HUES48 (cell line): ENCODE data around the gene CFAP43.

ENCODE experiments used
- H3K27ac ChIP-seq: one replicate; pipeline ENCODE4 v1.7.0; 2013; ENCODE audit warnings: low read depth, low read length, inconsistent platforms
- H3K27me3 ChIP-seq: 2 replicates; pipeline ENCODE4 v1.6.1; 2013; ENCODE audit warnings: mild to moderate bottlenecking, low read length; ENCODE audit not compliant: control insufficient read depth, insufficient read depth
- H3K36me3 ChIP-seq: 2 replicates; pipeline ENCODE4 v1.6.1; 2013; ENCODE audit warnings: low read length; ENCODE audit not compliant: control insufficient read depth, insufficient read depth
- H3K4me1 ChIP-seq: 2 replicates; pipeline ENCODE4 v1.6.1; 2013; ENCODE audit warnings: mild to moderate bottlenecking, low read length; ENCODE audit not compliant: control insufficient read depth, insufficient read depth
- H3K4me3 ChIP-seq: 2 replicates; pipeline ENCODE4 v1.5.1; 2013; ENCODE audit warnings: mild to moderate bottlenecking, low read depth, low read length
- H3K9ac ChIP-seq: 2 replicates; pipeline ENCODE4 v1.6.1; 2013; ENCODE audit warnings: mild to moderate bottlenecking, low read depth, low read length, moderate library complexity
- H3K9me3 ChIP-seq: 2 replicates; pipeline ENCODE4 v1.6.1; 2013; ENCODE audit warnings: low read length; ENCODE audit not compliant: control insufficient read depth, insufficient read depth

The CFAP43 gene

GRCh38 chr10:104268405-104268712 lies 36.2 kb upstream of the CFAP43 start:
- H3K4me3 ChIP-seq, result peak overlapping the region; percentile 93
- H3K4me1 ChIP-seq, result peaks cover 5% of the 10 kb centered on the region
- H3K27ac ChIP-seq, result peak overlapping the region; percentile 85
- H3K36me3 ChIP-seq, result peaks cover 39% of the 10 kb centered on the region
- H3K9ac ChIP-seq, result peak overlapping the region; percentile 96
- no peaks in the 10 kb centered on the region; the same call in 1 of the 2 replicates for H3K27me3 ChIP-seq
- no peaks in the 10 kb centered on the region for H3K9me3 ChIP-seq

- Histone ChIP-seq H3K27ac (peak overlapping the region; percentile 85), H3K4me1 (peaks cover 5% of the 10 kb centered on the region), H3K9ac (peak overlapping the region; percentile 96), H3K9me3 (no peaks in the 10 kb centered on the region), H3K4me3 (peak overlapping the region; percentile 93), H3K27me3 (no peaks in the 10 kb centered on the region), H3K36me3 (peaks cover 44% of the 10 kb centered on the region)
Measured at GRCh38 chr10:104267721-104268404, 35.7 kb upstream of the CFAP43 start.

GRCh38 chr10:104264783-104265182 lies 32.6 kb upstream of the CFAP43 start:
- Histone ChIP-seq H3K27me3 (no peaks in the 10 kb centered on the region), H3K9ac (no peak overlapping the region), H3K4me3 (no peak overlapping the region), H3K36me3 (peaks cover 73% of the 10 kb centered on the region), H3K4me1 (peaks cover 5% of the 10 kb centered on the region), H3K9me3 (no peaks in the 10 kb centered on the region), H3K27ac (no peak overlapping the region)

- Histone ChIP-seq H3K4me3 (no peak overlapping the region), H3K36me3 (peaks cover 89% of the 10 kb centered on the region), H3K9ac (no peak overlapping the region), H3K27me3 (no peaks in the 10 kb centered on the region), H3K9me3 (no peaks in the 10 kb centered on the region), H3K4me1 (no peaks in the 10 kb centered on the region; the same call in 1 of the 2 replicates), H3K27ac (no peak overlapping the region)
Measured at GRCh38 chr10:104262055-104262454, 29.9 kb upstream of the CFAP43 start.

GRCh38 chr10:104260775-104261115 lies 28.6 kb upstream of the CFAP43 start:
- peaks cover 11% of the 10 kb centered on the region for H3K4me1 ChIP-seq
- peak overlapping the region; percentile 70 for H3K27ac ChIP-seq
- no peak overlapping the region for H3K9ac ChIP-seq
- H3K36me3 ChIP-seq, result peaks cover 77% of the 10 kb centered on the region
- no peak overlapping the region for H3K4me3 ChIP-seq
- no peaks in the 10 kb centered on the region for H3K27me3 ChIP-seq
- H3K9me3 ChIP-seq, result no peaks in the 10 kb centered on the region

- H3K27ac ChIP-seq, result peak overlapping the region; percentile 70
- H3K27me3 ChIP-seq, result no peaks in the 10 kb centered on the region
- H3K9ac ChIP-seq, result no peak overlapping the region
- peaks cover 71% of the 10 kb centered on the region for H3K36me3 ChIP-seq
- H3K4me1 ChIP-seq, result peaks cover 14% of the 10 kb centered on the region
- no peaks in the 10 kb centered on the region for H3K9me3 ChIP-seq
- H3K4me3 ChIP-seq, result no peak overlapping the region
Measured at GRCh38 chr10:104259999-104260774, 28.0 kb upstream of the CFAP43 start.

GRCh38 chr10:104259456-104259855 lies 27.3 kb upstream of the CFAP43 start:
- Histone ChIP-seq H3K4me3 (no peak overlapping the region), H3K4me1 (peaks cover 14% of the 10 kb centered on the region), H3K27ac (no peak overlapping the region), H3K9me3 (no peaks in the 10 kb centered on the region), H3K27me3 (no peaks in the 10 kb centered on the region), H3K9ac (no peak overlapping the region), H3K36me3 (peaks cover 64% of the 10 kb centered on the region)

GRCh38 chr10:104258209-104258608 lies 26.0 kb upstream of the CFAP43 start:
- Histone ChIP-seq H3K27me3 (peaks cover 3% of the 10 kb centered on the region; the same call in 1 of the 2 replicates), H3K36me3 (peaks cover 53% of the 10 kb centered on the region), H3K4me1 (peaks cover 25% of the 10 kb centered on the region), H3K9me3 (no peaks in the 10 kb centered on the region), H3K9ac (no peak overlapping the region), H3K4me3 (no peak overlapping the region), H3K27ac (no peak overlapping the region)

GRCh38 chr10:104257235-104257634 lies 25.1 kb upstream of the CFAP43 start:
- H3K9me3 ChIP-seq, result no peaks in the 10 kb centered on the region
- no peak overlapping the region for H3K27ac ChIP-seq
- no peak overlapping the region for H3K4me3 ChIP-seq
- H3K27me3 ChIP-seq, result peaks cover 8% of the 10 kb centered on the region
- H3K4me1 ChIP-seq, result peaks cover 34% of the 10 kb centered on the region
- H3K36me3 ChIP-seq, result peaks cover 45% of the 10 kb centered on the region
- H3K9ac ChIP-seq, result no peak overlapping the region

GRCh38 chr10:104256335-104256961 lies 24.3 kb upstream of the CFAP43 start:
- Histone ChIP-seq H3K27me3 (peaks cover 8% of the 10 kb centered on the region), H3K4me1 (peaks cover 35% of the 10 kb centered on the region), H3K9ac (no peak overlapping the region), H3K36me3 (peaks cover 37% of the 10 kb centered on the region), H3K9me3 (no peaks in the 10 kb centered on the region), H3K27ac (no peak overlapping the region), H3K4me3 (peak overlapping the region; percentile 71; the same call in 1 of the 2 replicates)
